GM18858 (cell line): ENCODE measurements around the gene TRIM17.

Experiments used
- ATAC-seq: cut with Tn5 transposase; IDR thresholded peaks from one replicate; pipeline ENCODE4 v1.9.1; 2021; ENCODE audit not compliant: unreplicated experiment

Gene TRIM17

DNA sequence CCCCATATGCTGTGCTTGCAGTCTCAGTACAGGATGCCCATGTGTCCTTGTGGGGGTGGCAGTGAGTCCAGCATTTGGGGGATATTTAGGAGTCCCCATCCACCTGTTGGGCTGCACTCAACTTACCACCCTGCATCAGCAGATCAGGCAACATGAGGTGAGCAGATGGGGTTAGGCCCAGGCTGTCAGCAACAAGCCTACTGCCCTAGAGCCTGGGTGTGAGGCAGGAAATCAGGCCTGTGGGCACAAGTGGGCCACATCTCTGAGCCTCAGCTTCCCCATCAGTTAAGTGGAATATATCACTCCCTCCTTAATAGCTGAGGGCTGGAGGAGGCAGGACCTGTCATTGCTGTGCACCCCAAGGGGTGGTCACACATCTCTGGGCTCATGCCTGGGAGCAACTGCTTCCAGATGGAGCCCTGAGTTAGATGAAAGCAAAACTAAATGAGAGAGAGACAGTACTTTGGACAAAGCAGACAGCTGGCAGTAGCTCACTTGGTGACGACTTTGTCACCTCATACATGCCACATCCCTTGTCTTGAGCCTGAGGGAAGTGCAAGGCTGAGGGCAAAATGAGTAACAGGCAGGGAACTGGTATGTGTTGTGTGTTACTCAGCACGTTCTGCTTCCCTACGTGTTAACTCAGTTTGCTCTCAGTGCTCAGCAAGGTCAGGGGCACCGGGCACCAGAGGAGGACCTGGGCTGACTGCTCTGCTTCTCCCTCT, 58.5 kb downstream of the TRIM17 start:
- ATAC-seq = no peak
